ENCODE measurements around the gene MSGN1.

The MSGN1 gene

DNA sequence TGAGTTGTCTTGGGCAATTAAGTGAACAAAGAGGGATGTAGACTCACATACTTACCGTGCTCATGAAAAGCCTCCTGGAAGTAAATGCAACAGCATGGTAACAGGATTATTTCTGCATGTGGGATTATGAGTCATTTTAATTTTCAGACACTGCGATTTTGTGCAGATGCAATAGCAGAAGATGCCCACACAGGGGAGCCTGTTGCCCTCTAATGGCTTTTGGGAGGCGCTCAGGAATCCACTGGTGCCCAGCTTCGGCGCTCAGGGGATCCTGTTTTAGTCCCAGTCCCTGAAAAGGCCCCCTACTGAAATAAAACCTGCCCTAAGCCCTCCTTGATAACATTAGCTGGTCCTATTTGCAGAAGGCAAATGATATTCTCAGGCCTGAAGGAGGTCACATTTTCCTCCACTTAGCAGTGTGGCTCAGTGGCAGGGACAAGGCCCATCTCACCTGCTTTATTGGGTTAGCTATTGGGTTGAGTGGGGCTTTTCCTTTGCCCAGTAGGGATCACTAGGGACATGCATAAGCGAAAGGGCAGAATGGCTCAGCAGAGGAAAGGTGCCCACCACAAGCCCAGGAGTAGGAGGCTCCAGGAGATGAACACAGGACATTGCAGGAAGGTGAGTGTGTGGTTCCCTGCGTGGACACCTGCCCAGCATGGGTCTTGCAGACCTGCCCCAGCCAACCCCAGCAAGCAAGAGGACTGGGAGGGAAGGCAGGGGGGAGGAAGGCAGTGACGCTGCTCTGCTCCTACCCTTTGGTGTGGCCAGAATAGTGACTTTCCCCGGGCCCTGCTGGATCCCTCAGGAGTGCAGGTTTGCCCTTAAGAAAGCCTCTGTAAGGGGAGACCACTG, 35.7 kb downstream of the MSGN1 start:
- H3K9ac ChIP-seq (ENCODE audit: low read length): no peak overlapping the region
- no peaks in the 10 kb centered on the region for H3K27me3 ChIP-seq (ENCODE audit: control insufficient read depth in 1 of 2, insufficient read depth in 2 of 2, low read length in 2 of 2)

DNA sequence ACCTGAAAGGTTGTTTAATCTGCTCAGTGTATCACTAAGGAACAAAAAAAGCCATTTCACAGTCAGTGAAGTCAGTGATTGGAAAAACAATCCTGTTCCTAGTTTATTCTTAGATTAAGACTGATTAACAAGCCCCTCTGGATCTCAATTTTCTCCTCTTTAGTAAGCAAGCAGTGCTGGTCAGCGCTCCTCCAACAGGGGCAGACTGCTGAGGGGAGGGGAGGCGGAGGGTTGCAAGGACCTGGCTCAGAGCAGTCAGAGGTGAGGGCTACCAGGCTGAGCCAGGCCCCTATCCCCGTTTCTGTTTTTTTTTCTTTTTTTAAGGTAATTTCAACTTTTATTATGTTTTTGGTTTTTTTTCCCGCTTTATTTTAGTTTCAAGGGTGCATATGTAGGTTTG, 37.5 kb downstream of the MSGN1 start:
- H3K4me3 ChIP-seq (ENCODE audit: low read depth in 1 of 2, low read length in 2 of 2): no peak overlapping the region
- no peaks in the 10 kb centered on the region for H3K27me3 ChIP-seq (ENCODE audit: control insufficient read depth in 1 of 2, insufficient read depth in 2 of 2, low read length in 2 of 2)
- no peaks in the 10 kb centered on the region for H3K36me3 ChIP-seq (ENCODE audit: insufficient read depth, low read length)

More for the DNA sequence above, 35.7 kb downstream of the MSGN1 start:
- no peak overlapping the region for H3K27ac ChIP-seq (ENCODE audit: low read depth, low read length)
- no peaks in the 10 kb centered on the region for H3K36me3 ChIP-seq (ENCODE audit: insufficient read depth, low read length)
- no peak overlapping the region for H3K4me3 ChIP-seq (ENCODE audit: low read depth in 1 of 2, low read length in 2 of 2)
- H3K4me1 ChIP-seq (ENCODE audit: insufficient read depth, low read length): peaks cover 4% of the 10 kb centered on the region
- no peaks in the 10 kb centered on the region for H3K9me3 ChIP-seq (ENCODE audit: low read length)

DNA sequence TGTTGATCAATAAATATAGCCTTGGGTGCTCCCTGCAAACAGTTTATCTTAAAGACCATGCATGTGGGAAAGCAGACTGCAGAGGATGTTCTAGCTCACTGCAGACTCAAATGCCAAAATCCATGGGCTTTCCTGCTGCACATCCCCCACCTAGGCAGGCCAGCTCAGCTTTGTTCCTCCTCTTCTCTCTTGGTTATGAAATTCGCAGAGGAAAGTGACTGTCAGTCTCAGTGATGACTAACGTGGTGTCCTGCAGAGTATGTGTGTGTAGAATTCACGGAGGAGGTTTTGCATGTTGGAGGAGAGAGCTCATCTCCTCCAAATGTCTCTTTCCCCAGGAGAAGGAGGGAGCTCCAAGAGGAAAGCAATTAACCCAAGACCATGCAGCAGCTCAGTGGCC, 40.8 kb downstream of the MSGN1 start:
- H3K4me3 ChIP-seq (ENCODE audit: low read depth in 1 of 2, low read length in 2 of 2): no peak overlapping the region
- H3K36me3 ChIP-seq (ENCODE audit: insufficient read depth, low read length): no peaks in the 10 kb centered on the region
- peaks cover under 1% of the 10 kb centered on the region for H3K4me1 ChIP-seq (ENCODE audit: insufficient read depth, low read length)
- H3K27ac ChIP-seq (ENCODE audit: low read depth, low read length): no peak overlapping the region
- no peak overlapping the region for H3K9ac ChIP-seq (ENCODE audit: low read length)
- no peaks in the 10 kb centered on the region for H3K9me3 ChIP-seq (ENCODE audit: low read length)
- H3K27me3 ChIP-seq (ENCODE audit: control insufficient read depth in 1 of 2, insufficient read depth in 2 of 2, low read length in 2 of 2): no peaks in the 10 kb centered on the region

More for the DNA sequence above, 37.5 kb downstream of the MSGN1 start:
- no peaks in the 10 kb centered on the region for H3K9me3 ChIP-seq (ENCODE audit: low read length)
- H3K4me1 ChIP-seq (ENCODE audit: insufficient read depth, low read length): peaks cover 4% of the 10 kb centered on the region
- H3K27ac ChIP-seq (ENCODE audit: low read depth, low read length): no peak overlapping the region
- no peak overlapping the region for H3K9ac ChIP-seq (ENCODE audit: low read length)

DNA sequence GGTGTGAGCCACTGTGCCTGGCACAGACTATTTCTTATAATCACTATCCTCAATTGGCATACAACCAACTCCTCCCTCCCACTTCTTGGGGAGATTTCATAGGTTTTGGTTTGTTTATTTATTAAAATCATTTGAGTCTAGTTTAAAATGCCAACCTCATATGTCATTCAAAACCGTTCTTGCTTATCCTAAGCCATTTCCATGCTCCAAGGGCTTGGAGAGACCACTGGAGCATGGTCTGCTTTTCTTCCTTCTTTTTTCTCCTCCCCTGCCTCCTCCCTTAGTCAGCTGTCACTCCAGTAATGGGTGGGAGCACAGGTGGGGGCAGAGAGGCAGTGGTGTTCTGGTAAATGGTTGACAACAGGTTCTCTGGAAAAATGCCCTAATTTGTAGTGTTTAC, 41.8 kb downstream of the MSGN1 start:
- no peaks in the 10 kb centered on the region for H3K36me3 ChIP-seq (ENCODE audit: insufficient read depth, low read length)
- H3K27me3 ChIP-seq (ENCODE audit: control insufficient read depth in 1 of 2, insufficient read depth in 2 of 2, low read length in 2 of 2): no peaks in the 10 kb centered on the region
- no peaks in the 10 kb centered on the region for H3K4me1 ChIP-seq (ENCODE audit: insufficient read depth, low read length)
- no peak overlapping the region for H3K27ac ChIP-seq (ENCODE audit: low read depth, low read length)
- no peaks in the 10 kb centered on the region for H3K9me3 ChIP-seq (ENCODE audit: low read length)
- no peak overlapping the region for H3K9ac ChIP-seq (ENCODE audit: low read length)
- H3K4me3 ChIP-seq (ENCODE audit: low read depth in 1 of 2, low read length in 2 of 2): no peak overlapping the region

DNA sequence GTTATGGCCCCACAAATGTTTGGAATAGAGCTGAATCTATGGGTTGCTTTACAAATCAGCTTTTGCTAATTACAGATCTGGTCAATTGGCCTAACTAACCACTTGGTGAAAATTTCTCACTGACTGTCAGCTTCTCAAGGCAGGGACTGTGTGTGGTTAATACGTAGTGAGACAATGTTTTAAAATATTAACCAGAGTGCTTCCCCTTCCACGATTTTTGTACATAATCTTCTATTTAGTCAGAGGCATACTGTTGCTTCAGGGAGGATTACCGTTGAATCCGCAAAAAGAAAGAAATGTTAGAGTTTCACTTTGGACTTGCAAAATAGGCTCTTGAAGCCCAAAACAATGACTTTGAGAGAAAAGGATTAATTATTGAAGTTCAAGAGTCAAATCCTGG, 47.3 kb downstream of the MSGN1 start:
- Histone ChIP-seq H3K9ac (ENCODE audit: low read length) (no peak overlapping the region), H3K4me3 (ENCODE audit: low read depth in 1 of 2, low read length in 2 of 2) (no peak overlapping the region), H3K27ac (ENCODE audit: low read depth, low read length) (no peak overlapping the region), H3K27me3 (ENCODE audit: control insufficient read depth in 1 of 2, insufficient read depth in 2 of 2, low read length in 2 of 2) (no peaks in the 10 kb centered on the region), H3K36me3 (ENCODE audit: insufficient read depth, low read length) (no peaks in the 10 kb centered on the region), H3K9me3 (ENCODE audit: low read length) (no peaks in the 10 kb centered on the region), H3K4me1 (ENCODE audit: insufficient read depth, low read length) (peaks cover 11% of the 10 kb centered on the region)

DNA sequence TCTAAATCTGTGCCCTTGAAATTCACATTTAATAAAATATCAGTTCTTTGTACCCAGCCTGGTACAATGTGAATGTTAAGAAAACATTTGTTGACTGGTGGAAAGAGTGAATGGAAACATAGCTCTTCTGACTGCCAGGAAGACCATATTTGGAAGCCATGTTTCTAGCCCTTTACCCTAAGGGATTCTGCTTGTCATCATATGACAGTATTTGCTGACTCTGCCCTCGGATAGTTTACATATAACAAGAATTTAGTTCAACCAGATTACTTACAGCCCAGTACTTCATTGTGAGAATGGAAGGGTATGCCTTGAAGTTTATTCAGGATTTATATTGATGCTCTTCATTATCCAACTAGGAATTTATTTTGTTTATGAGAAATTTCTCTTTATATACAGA, 48.4 kb downstream of the MSGN1 start:
- H3K4me1 ChIP-seq (ENCODE audit: insufficient read depth, low read length): peaks cover 11% of the 10 kb centered on the region
- no peak overlapping the region for H3K9ac ChIP-seq (ENCODE audit: low read length)
- no peaks in the 10 kb centered on the region for H3K27me3 ChIP-seq (ENCODE audit: control insufficient read depth in 1 of 2, insufficient read depth in 2 of 2, low read length in 2 of 2)
- no peaks in the 10 kb centered on the region for H3K9me3 ChIP-seq (ENCODE audit: low read length)
- H3K27ac ChIP-seq (ENCODE audit: low read depth, low read length): no peak overlapping the region
- no peak overlapping the region for H3K4me3 ChIP-seq (ENCODE audit: low read depth in 1 of 2, low read length in 2 of 2)
- no peaks in the 10 kb centered on the region for H3K36me3 ChIP-seq (ENCODE audit: insufficient read depth, low read length)

DNA sequence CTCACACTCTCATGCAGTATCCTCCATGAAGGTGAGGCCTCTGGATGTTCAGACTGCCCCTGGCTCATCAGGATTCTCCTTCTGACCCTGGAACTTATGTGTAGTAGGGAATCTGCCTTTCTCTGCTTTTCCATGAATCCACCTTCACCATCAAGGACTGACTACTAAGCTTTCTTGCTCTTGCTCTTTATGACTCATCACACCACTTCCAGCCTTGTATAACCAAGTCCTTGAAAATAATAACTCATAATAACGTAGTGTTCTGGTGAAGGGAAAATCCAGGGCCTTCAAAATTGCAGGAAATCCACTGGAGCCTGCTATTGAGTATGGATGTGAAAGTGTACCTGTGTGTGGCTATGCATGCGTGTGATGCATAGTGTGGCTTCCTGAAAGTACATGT, 50.9 kb downstream of the MSGN1 start:
- H3K4me3 ChIP-seq (ENCODE audit: low read depth in 1 of 2, low read length in 2 of 2): no peak overlapping the region

More for the DNA sequence above, 50.9 kb downstream of the MSGN1 start:
- H3K36me3 ChIP-seq (ENCODE audit: insufficient read depth, low read length): no peaks in the 10 kb centered on the region
- no peak overlapping the region for H3K9ac ChIP-seq (ENCODE audit: low read length)
- peaks cover 11% of the 10 kb centered on the region for H3K4me1 ChIP-seq (ENCODE audit: insufficient read depth, low read length)
- H3K27me3 ChIP-seq (ENCODE audit: control insufficient read depth in 1 of 2, insufficient read depth in 2 of 2, low read length in 2 of 2): no peaks in the 10 kb centered on the region
- no peak overlapping the region for H3K27ac ChIP-seq (ENCODE audit: low read depth, low read length)
- H3K9me3 ChIP-seq (ENCODE audit: low read length): no peaks in the 10 kb centered on the region
